Stimulated activated CD4-positive, alpha-beta T cell treated with anti-CD3 and anti-CD28 coated beads, Interleukin-1b, Interleukin-23, amount 100 ng/mL, for 4 hours (primary cell): ENCODE data around the gene SLC7A10.

Experiments
- DNase-seq, 2 donors: peaks; one replicate each; pipeline ENCODE4 v3.0.0-alpha.2; 2020; ENCODE audit warnings: low read depth in 2 of 2

Gene SLC7A10

GRCh38 chr19:33254245-33254824 is 28.7 kb upstream of the SLC7A10 start:
- DNase-seq: no peak

GRCh38 chr19:33252971-33253370 is 27.3 kb upstream of the SLC7A10 start:
- DNase-seq: no peak

GRCh38 chr19:33252418-33252962 is 26.8 kb upstream of the SLC7A10 start:
- no peak for DNase-seq

GRCh38 chr19:33251526-33252090 is 26.0 kb upstream of the SLC7A10 start:
- DNase-seq: no peak

GRCh38 chr19:33251076-33251475 is 25.4 kb upstream of the SLC7A10 start:
- DNase-seq: no peak

GRCh38 chr19:33250500-33250899 is 24.9 kb upstream of the SLC7A10 start:
- no peak for DNase-seq

GRCh38 chr19:33249740-33250366 is 24.2 kb upstream of the SLC7A10 start:
- no peak for DNase-seq

- DNase-seq: no peak
Observed at GRCh38 chr19:33248954-33249613, 23.4 kb upstream of the SLC7A10 start.

- no peak for DNase-seq
Observed at GRCh38 chr19:33248553-33248953, 22.9 kb upstream of the SLC7A10 start.

GRCh38 chr19:33248104-33248503 is 22.5 kb upstream of the SLC7A10 start:
- no peak for DNase-seq

GRCh38 chr19:33247441-33247819 is 21.8 kb upstream of the SLC7A10 start:
- DNase-seq: no peak

- no peak for DNase-seq
Observed at GRCh38 chr19:33246709-33247440, 21.2 kb upstream of the SLC7A10 start.

GRCh38 chr19:33245948-33246708 is 20.5 kb upstream of the SLC7A10 start:
- DNase-seq: no peak

GRCh38 chr19:33242911-33243310 is 17.3 kb upstream of the SLC7A10 start:
- no peak for DNase-seq

- no peak for DNase-seq
Observed at GRCh38 chr19:33242131-33242530, 16.5 kb upstream of the SLC7A10 start.

- DNase-seq: peak in 1 of 2 donors; percentile 18
Observed at GRCh38 chr19:33241530-33242101, 16.0 kb upstream of the SLC7A10 start.

GRCh38 chr19:33241091-33241529 is 15.5 kb upstream of the SLC7A10 start:
- DNase-seq: no peak

GRCh38 chr19:33240181-33240771 is 14.6 kb upstream of the SLC7A10 start:
- no peak for DNase-seq

GRCh38 chr19:33239223-33239975 is 13.7 kb upstream of the SLC7A10 start:
- no peak for DNase-seq
